HG03520 (cell line): ENCODE results near the gene TCOF1.
A peak's percentile ranks its signal among the peaks of the same experiment; 100 is the strongest.
"Not testable (repeated sequence)": the region's sequence is repeated elsewhere in the genome, so short reads cannot be mapped to it uniquely, and the experiment has no call there.

ENCODE experiments used
- ATAC-seq: cut with Tn5 transposase; IDR thresholded peaks from one replicate; pipeline ENCODE4 v1.9.1; 2021; ENCODE audit warnings: mild to moderate bottlenecking, moderate library complexity; ENCODE audit not compliant: unreplicated experiment

TCOF1 gene

DNA sequence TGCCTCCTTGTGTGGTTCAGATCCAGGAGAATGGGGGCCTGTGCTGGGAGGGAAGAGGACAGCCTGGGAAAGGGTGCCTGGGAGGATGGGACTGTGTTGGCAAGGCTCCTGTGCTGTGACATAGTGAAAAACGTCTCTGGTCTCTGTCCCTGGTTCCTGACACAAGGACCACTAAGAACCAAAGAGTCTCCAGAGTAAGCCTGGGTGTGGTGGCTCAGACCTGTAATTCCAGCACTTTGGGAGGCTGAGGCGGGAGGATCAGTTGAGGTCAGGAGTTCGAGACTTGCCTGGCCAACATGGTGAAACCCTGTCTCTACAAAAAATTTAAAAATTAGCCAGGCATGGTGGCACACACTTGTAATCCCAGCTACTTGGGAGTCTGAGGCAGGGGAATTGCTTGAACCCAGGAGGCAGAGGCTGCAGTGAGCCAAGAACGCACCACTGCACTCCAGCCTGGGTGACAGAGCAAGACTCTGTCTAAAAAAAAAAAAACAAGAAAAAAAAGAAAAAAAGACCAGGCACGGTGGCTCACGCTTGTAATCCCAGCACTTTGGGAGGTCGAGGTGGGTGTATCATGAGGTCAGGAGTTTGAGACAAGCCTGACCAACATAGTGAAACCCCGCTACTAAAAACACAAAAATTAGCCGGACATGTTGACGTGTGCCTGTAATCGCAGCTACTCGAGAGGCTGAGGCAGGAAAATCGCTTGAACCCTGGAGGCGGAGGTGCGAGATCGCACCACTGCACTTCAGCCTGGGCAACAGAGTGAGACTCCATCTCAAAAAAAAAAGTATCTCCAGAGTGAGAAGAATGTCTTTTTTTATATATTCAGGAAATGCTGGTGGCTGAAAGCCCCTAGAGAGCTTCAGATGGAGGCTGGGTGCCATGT lies 56.6 kb downstream of the TCOF1 start:
- not testable (repeated sequence) for ATAC-seq

DNA sequence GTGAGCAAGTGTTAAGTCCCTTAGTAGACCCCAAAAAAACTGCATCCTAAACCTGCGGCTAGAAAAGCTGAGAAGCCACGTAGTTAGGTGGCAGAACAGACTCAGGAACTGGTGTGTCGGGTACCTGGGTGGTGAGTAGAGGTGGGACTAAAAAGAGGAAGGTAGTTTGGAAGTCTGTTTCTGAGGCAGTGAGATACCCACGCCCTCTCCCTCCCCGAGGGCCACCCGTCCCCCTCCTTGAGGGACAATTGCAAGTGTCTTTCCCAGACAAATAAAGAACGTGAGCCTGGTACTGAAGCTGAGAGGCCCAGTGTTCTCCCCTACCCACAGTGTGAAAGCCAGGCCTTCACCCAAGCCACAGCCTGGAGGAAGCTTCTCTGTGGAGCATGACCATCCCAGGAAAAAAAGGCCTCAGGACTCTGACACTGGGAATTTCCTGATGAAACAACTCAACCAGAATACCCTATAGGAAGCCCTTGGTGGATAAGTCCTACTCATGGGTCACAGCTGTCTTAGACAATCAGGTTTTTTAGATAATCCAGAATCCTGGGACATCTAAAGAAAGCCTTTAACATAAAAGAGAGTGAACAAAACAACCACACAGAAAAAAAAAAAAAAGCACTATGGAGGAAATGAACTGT lies 62.3 kb downstream of the TCOF1 start:
- ATAC-seq: no peak

GRCh38 chr5:150422075-150422474 lies 64.6 kb downstream of the TCOF1 start:
- ATAC-seq: no peak

DNA sequence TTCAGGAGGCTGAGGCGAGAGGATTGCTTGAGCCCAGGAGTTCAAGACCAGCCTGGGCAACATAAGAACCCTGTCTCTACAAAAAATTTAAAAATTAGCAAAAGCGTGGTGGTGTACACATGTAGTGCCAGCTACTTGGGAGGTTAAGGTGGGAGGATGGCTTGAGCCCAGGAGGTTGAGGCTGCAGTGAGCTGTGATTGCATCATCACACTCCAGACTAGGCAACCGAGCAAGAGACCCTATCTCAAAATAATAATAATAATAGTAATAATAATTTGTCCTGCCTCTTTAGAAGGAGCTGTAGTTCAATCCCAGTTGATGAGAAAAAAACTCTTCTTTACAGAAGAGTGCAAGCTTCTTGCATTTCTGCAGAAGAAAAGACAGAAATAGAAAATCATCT lies 65.3 kb downstream of the TCOF1 start:
- ATAC-seq: no peak

DNA sequence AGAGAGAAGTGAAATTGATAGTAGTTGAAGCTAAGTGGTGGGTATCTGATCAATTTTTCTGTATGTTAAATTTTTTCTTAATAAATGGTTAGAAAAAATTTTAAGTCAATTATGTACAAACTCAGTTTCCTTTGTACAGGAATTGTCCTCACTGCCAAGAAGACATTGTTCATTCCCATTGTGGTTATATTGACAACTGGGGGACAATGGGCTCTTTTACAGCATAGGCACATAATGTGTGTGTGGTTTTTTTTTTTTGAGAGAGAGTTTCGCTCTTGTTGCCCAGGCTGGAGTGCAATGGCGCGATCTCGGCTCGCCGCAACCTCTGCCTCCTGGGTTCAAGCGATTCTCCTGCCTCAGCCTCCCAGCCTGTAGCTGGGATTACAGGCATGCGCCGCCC lies 68.7 kb downstream of the TCOF1 start:
- not testable (repeated sequence) for ATAC-seq

GRCh38 chr5:150428106-150428876 lies 70.8 kb downstream of the TCOF1 start:
- no peak for ATAC-seq

GRCh38 chr5:150428978-150429377 lies 71.5 kb downstream of the TCOF1 start:
- ATAC-seq: no peak

GRCh38 chr5:150429410-150429873 lies 71.9 kb downstream of the TCOF1 start:
- ATAC-seq: no peak

GRCh38 chr5:150431048-150431447 lies 73.6 kb downstream of the TCOF1 start:
- ATAC-seq: no peak

GRCh38 chr5:150431574-150431973 lies 74.1 kb downstream of the TCOF1 start:
- ATAC-seq: no peak

DNA sequence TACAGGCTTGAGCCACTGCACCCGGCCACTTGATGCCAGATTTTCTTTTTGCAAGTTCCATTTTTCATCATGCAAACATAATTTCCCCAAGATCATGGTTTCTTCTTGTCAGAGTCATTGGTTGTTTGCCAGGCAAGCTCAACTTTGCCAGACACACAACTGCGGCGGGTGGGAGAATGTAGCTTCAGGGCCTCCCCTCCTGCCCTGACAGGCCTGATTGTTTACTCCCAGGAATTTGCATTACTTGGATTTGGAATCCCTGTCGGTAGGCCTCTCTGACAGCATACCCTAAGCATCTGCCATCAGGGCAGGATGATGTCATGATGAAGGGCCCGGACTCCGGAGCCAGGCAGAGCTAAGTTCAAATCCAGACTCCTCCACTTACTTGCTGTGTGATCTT lies 77.0 kb downstream of the TCOF1 start:
- no peak for ATAC-seq

DNA sequence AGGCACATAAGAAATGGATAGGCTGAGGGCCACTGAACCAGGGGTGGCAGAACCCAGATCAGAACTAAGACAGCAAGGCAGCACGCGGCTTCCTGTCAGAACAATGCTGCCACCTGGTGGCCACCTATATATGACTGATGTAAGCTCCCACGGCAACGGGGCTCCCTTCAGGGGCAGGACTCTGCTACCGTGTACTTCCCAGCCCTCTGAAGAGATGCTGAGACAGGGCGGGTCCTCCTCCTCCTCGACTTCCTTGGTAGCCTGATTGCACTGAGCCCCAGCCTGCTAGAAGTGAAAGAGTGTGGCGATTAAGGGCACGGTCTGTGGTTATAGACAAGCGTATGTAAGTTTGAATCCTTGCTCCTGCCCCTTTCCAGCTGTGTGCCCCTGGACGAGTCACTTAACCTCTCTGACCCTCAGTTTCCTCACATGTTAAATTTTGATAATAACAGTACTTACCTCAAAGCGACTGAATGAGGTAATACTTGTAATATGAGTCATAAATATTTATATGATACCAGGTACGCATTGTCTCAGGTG lies 78.7 kb downstream of the TCOF1 start:
- peak; percentile 96 for ATAC-seq

- ATAC-seq: no peak
Observed at GRCh38 chr5:150438873-150439546, 81.5 kb downstream of the TCOF1 start.

- ATAC-seq: no peak
Observed at GRCh38 chr5:150440948-150441812, 83.7 kb downstream of the TCOF1 start.

DNA sequence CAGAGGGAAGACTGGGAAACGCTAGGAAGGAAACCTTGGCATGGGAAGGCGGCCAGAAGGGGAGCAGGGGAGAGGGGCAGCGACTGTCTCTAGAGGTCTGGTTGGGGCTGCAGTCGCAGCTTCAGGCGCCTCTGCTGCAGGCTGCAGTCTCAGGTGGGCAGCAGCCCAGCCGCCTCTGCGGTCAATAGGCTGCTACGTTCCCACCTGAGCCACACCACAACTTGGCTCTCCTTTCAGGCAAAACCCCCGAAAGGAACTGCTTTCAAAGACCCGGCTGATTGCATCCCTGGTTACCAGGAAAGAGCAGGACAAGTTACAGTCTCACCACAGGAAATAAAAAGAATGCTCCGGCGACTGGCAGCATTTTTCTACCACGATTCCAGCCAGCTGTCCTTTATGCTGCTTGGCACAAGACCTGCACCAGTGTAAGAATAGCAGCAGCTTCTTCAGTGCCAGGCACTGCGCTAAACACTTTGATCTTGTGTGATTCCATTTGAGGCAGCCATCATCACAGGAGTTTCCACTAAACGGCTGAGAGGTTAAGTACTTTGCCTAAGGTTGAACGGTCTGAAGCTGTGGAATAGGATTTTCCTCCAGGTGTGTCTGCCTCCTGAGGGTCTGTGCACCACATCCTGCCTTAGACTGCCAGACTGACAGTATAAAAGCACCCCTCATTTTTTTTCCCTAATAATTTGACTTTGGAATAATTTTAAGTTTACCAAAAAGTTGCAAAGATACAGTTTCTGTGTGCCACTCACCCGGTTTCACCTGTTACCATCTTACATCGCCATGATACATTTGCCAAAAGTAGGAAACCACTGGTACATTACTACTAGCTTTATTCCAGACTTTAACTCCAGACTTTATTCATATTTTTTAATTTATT lies 84.6 kb downstream of the TCOF1 start:
- ATAC-seq: no peak

DNA sequence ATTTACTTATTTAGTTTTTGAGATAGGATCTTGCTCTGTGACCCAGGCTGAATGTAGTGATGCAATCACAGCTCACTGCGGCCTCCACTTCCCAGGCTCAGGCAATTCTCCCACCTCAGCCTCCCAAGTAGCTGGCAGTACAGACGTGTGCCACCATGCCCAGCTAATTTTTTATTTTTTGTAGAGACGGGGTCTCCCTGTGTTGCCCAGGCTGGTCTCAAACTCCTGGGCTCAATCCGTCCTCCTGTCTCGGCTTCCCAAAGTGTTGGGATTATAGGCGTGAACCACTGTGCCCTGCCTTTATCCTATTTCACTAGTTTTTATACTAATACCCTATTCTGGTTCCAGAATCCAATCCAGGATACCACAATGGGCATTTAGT lies 85.2 kb downstream of the TCOF1 start:
- ATAC-seq: no peak

DNA sequence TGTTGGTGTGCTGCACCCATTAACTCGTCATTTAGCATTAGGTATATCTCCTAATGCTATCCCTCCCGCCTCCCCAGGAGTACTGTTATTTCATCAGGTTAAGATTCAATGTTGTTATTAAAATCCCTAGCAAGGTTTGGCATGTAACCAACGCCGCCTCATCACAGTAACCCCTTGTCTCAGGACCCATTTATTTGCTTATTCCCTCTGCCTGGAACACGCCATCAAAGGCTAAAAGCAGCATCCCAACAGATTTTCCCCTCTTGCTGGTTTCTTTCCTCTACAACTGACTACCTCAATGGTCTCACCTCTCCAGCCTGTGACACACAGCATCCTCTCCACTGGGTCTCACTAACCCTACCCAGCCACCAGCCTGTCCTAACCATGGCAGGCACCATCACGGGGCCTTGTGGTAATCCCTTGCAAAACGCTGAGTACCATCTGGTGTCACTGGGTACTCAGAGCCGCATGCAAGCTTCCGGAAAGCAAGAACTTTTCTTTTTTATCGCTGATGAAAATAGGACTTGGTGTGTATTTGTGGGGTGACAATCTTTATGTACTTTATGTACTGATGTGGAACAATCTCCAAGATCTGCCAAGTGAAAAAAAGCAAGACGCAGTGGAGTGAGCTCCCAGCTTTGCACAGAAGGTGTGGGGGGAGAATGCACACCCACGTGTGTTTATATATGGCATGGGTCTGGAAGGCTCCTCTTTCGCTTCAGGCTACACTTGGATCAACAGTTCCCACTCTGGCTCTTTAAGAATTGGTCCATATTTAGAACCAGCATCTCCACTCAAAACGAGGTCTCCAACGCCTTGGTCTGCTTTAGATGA lies 86.0 kb downstream of the TCOF1 start:
- ATAC-seq: no peak

DNA sequence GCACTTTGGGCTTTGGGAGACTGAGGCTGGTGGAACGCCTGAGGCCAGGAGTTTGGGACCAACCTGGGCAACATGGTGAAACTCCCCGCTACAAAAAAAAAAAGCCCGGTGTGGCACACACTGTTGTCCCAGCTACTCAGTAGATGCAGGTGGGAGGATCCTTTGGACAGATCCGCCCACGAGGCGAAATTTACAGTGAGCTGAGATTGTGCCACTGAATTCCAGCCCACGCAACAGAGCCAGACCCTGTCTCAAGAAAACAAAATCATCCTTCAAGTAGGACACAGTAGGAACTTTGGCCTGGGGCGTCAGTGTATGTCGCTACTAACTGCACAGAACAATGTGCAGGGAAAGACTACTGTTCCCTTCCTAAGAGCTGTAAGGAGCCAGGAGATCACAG lies 87.3 kb downstream of the TCOF1 start:
- no peak for ATAC-seq
